CD4-positive, alpha-beta T cell (primary cell): ENCODE data around the gene SLC22A9. TPM values are rescaled to one million over a fixed set of nuclear protein-coding genes. Genes with fewer than 3 reads are reported as not detected.
"Not testable (repeated sequence)": the region's sequence is repeated elsewhere in the genome, so short reads cannot be mapped to it uniquely, and the experiment has no call there.

Experiments
- ATAC-seq: fragments of 200-7000 bp; cut with Tn5 transposase; one replicate; pipeline ENCODE4 v1.10.0; 2022; ENCODE audit warnings: mild to moderate bottlenecking; ENCODE audit not compliant: poor library complexity
- CTCF ChIA-PET: fragments of 350-600 bp; sonication (Branson Sonifier 250); formaldehyde crosslinking; loops from one replicate; lab custom pipeline; 2021; ENCODE audit warnings: antibody characterized with exemption, inconsistent platforms; lab: Charles Lee
- POLR2A ChIA-PET: fragments of 350-600 bp; sonication (Branson Sonifier 250); formaldehyde crosslinking; loops from one replicate; lab custom pipeline; 2021; ENCODE audit warnings: antibody characterized with exemption, inconsistent platforms; lab: Charles Lee
- DNase-seq, 14 experiments: peaks; one replicate each; pipeline ENCODE4 v3.0.0-alpha.2; 2013 to 2020; ENCODE audit warnings: mixed read lengths in 2 of 14
- H3K27ac ChIP-seq, 2 donors: one replicate each; pipeline versions ENCODE4 v1.5.1 to v1.7.0; 2013; ENCODE audit warnings: low read length in 2 of 2, low read depth in 1 of 2, mild to moderate bottlenecking in 1 of 2
- H3K27me3 ChIP-seq, 2 experiments: 1 replicate in 1 of 2; 2 replicates in 1 of 2; pipeline versions ENCODE4 v1.6.1 to v1.7.0; 2013; ENCODE audit warnings: low read length in 2 of 2, control low read depth in 1 of 2, mild to moderate bottlenecking in 1 of 2, moderate library complexity in 1 of 2; ENCODE audit not compliant: insufficient read depth in 2 of 2, control insufficient read depth in 1 of 2
- H3K36me3 ChIP-seq: one replicate; pipeline ENCODE4 v1.6.1; 2013; ENCODE audit warnings: low read length, control low read depth; ENCODE audit not compliant: insufficient read depth
- H3K4me1 ChIP-seq: one replicate; pipeline ENCODE4 v1.6.1; 2013; ENCODE audit warnings: low read length, control low read depth; ENCODE audit not compliant: insufficient read depth
- H3K4me3 ChIP-seq: one replicate; pipeline ENCODE4 v1.5.1; 2013; ENCODE audit warnings: mild to moderate bottlenecking, low read length, moderate library complexity
- H3K9me3 ChIP-seq, 2 experiments: 1 replicate in 1 of 2; 2 replicates in 1 of 2; pipeline versions ENCODE4 v1.6.1 to v1.7.0; 2013; ENCODE audit warnings: low read length in 2 of 2, mild to moderate bottlenecking in 2 of 2, control low read depth in 1 of 2, moderate library complexity in 1 of 2; ENCODE audit not compliant: control insufficient read depth in 1 of 2, insufficient read depth in 1 of 2
- H3K27ac Mint-ChIP-seq: one replicate; pipeline ENCODE4 v1.8.0; 2020; ENCODE audit warnings: mixed read lengths
- H3K27me3 Mint-ChIP-seq: one replicate; pipeline ENCODE4 v1.8.0; 2021; ENCODE audit warnings: mixed read lengths
- H3K36me3 Mint-ChIP-seq: one replicate; pipeline ENCODE4 v1.8.0; 2021; ENCODE audit warnings: low read depth, mixed read lengths
- H3K4me1 Mint-ChIP-seq: one replicate; pipeline ENCODE4 v1.8.0; 2021; ENCODE audit warnings: low read depth, mixed read lengths
- H3K4me3 Mint-ChIP-seq: one replicate; pipeline ENCODE4 v1.8.0; 2020; ENCODE audit warnings: mild to moderate bottlenecking, mixed read lengths
- H3K9me3 Mint-ChIP-seq: one replicate; pipeline ENCODE4 v1.8.0; 2020; ENCODE audit warnings: mixed read lengths
- intact Hi-C, 2 experiments: fragments of 100-400 bp; cut with DNase I in 1 of 2; cut with micrococcal nuclease in 1 of 2; formaldehyde crosslinking; loops; one replicate each; pipeline versions ENCODE4 v1.15.1 to v1.9.0; 2023 to 2025; cut with DNase I, micrococcal nuclease
- total RNA-seq, 174 experiments: library from RNA in 2 of 174; stranded (reverse) in 2 of 174; gene quantifications; one replicate each; pipeline ENCODE4 v1.2.3 and lab custom pipeline; 2021 to 2026
- TF ChIP-seq, protein P1 (sequence below): fragments of 200-600 bp; IDR thresholded peaks from one replicate; pipeline ENCODE4 v1.8.0; 2022; ENCODE audit warnings: antibody characterized with exemption, mild to moderate bottlenecking

Gene SLC22A9
- total RNA-seq, 2 experiments from 2014 or later: not detected

DNA sequence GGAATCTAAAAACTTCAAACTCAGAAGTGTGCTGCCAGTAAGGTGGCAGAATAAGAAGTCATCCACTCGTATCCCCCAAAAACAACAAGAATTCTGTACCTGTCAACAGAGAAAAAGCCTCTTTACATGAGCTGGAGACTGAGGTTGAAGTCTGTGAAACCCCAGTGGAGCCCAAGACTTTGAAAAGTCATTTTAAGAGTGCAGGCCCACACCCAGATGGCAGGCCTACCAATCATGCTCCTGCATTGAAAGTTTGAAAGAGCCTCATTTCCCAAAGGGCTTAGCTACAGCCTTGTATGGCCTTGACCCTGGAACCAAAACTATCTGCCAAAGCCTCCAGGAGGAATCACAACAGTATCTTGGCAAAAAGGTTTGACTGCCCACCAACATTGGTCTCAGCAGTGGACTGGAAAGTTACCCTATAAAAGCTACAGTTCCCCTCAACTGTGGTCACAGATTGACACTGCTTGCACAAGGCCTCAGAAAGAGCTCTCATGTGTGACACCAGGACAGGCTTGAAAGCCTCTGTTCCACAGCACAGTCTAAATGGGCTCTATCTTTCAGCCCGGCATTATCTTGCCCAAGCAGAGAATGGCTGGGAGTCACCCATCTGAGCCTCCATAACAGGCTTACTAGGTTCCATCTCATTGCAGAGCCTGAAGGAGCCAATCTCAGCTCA lies 47.7 kb downstream of the SLC22A9 start:
- no peaks in the 10 kb centered on the region for H3K27me3 ChIP-seq
- H3K27ac ChIP-seq: no peak overlapping the region
- no peak overlapping the region for H3K27ac Mint-ChIP-seq
- intact Hi-C loops: no loop called here
- CTCF ChIA-PET: no interaction called here
- peaks cover 14% of the 10 kb centered on the region for H3K27me3 Mint-ChIP-seq
- H3K36me3 Mint-ChIP-seq: no peaks in the 10 kb centered on the region
- DNase-seq (no peak), ATAC-seq (no peak)
- POLR2A ChIA-PET: no interaction called here
- H3K4me3 ChIP-seq: no peak overlapping the region
- no peaks in the 10 kb centered on the region for H3K9me3 ChIP-seq
- H3K4me1 Mint-ChIP-seq: peaks cover 14% of the 10 kb centered on the region
- TF ChIP-seq, protein P1, sequence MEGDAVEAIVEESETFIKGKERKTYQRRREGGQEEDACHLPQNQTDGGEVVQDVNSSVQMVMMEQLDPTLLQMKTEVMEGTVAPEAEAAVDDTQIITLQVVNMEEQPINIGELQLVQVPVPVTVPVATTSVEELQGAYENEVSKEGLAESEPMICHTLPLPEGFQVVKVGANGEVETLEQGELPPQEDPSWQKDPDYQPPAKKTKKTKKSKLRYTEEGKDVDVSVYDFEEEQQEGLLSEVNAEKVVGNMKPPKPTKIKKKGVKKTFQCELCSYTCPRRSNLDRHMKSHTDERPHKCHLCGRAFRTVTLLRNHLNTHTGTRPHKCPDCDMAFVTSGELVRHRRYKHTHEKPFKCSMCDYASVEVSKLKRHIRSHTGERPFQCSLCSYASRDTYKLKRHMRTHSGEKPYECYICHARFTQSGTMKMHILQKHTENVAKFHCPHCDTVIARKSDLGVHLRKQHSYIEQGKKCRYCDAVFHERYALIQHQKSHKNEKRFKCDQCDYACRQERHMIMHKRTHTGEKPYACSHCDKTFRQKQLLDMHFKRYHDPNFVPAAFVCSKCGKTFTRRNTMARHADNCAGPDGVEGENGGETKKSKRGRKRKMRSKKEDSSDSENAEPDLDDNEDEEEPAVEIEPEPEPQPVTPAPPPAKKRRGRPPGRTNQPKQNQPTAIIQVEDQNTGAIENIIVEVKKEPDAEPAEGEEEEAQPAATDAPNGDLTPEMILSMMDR: no peak
- no peak overlapping the region for H3K4me3 Mint-ChIP-seq
- H3K4me1 ChIP-seq: peaks cover 17% of the 10 kb centered on the region
- H3K9me3 Mint-ChIP-seq: no peaks in the 10 kb centered on the region
- no peaks in the 10 kb centered on the region for H3K36me3 ChIP-seq

GRCh38 chr11:63427971-63428508 lies 58.5 kb downstream of the SLC22A9 start:
- no peak overlapping the region for H3K4me3 ChIP-seq
- Mint-ChIP-seq H3K27ac (no peak overlapping the region), H3K9me3 (no peaks in the 10 kb centered on the region), H3K4me3 (no peak overlapping the region), H3K27me3 (peaks cover 42% of the 10 kb centered on the region), H3K36me3 (no peaks in the 10 kb centered on the region), H3K4me1 (no peaks in the 10 kb centered on the region)
- ChIA-PET POLR2A (no interaction called here), CTCF (no interaction called here)
- intact Hi-C loops: no loop called here
- H3K36me3 ChIP-seq: no peaks in the 10 kb centered on the region
- H3K27ac ChIP-seq: no peak overlapping the region
- no peak for DNase-seq
- H3K27me3 ChIP-seq: peaks cover 6 to 10% of the 10 kb centered on the region in 2 experiments
- H3K4me1 ChIP-seq: no peaks in the 10 kb centered on the region
- TF ChIP-seq, protein P1: no peak
- no peak for ATAC-seq
- H3K9me3 ChIP-seq: peaks cover 0 to 3% of the 10 kb centered on the region in 2 experiments

GRCh38 chr11:63430731-63431130 lies 61.1 kb downstream of the SLC22A9 start:
- H3K9me3 Mint-ChIP-seq, H3K4me3 ChIP-seq, H3K4me3 Mint-ChIP-seq, H3K4me1 Mint-ChIP-seq, H3K4me1 ChIP-seq, intact Hi-C loops, POLR2A ChIA-PET, H3K36me3 ChIP-seq, ATAC-seq, H3K9me3 ChIP-seq, H3K27ac Mint-ChIP-seq, CTCF ChIA-PET, DNase-seq, H3K27ac ChIP-seq, H3K36me3 Mint-ChIP-seq: not testable (repeated sequence)
- H3K27me3 ChIP-seq: peaks cover 6 to 13% of the 10 kb centered on the region in 2 experiments
- peaks cover 63% of the 10 kb centered on the region for H3K27me3 Mint-ChIP-seq

GRCh38 chr11:63435351-63435750 lies 65.8 kb downstream of the SLC22A9 start:
- H3K9me3 ChIP-seq, H3K36me3 ChIP-seq, H3K9me3 Mint-ChIP-seq, H3K27ac Mint-ChIP-seq, H3K4me1 ChIP-seq, H3K27me3 ChIP-seq, H3K27ac ChIP-seq, POLR2A ChIA-PET, H3K4me1 Mint-ChIP-seq, intact Hi-C loops, H3K4me3 Mint-ChIP-seq, H3K4me3 ChIP-seq, ATAC-seq, H3K36me3 Mint-ChIP-seq, DNase-seq, CTCF ChIA-PET: not testable (repeated sequence)
- peaks cover 45% of the 10 kb centered on the region for H3K27me3 Mint-ChIP-seq

DNA sequence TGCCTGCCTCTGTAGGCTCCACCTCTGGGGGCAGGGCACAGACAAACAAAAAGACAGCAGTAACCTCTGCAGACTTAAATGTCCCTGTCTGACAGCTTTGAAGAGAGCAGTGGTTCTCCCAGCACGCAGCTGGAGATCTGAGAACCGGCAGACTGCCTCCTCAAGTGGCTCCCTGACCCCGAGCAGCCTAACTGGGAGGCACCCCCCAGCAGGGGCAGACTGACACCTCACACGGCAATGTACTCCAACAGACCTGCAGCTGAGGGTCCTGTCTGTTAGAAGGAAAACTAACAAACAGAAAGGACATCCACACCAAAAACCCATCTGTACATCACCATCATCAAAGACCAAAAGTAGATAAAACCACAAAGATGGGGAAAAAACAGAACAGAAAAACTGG lies 66.2 kb downstream of the SLC22A9 start:
- DNase-seq, H3K36me3 ChIP-seq, ATAC-seq, POLR2A ChIA-PET, H3K4me1 ChIP-seq, H3K4me3 ChIP-seq, intact Hi-C loops, H3K4me1 Mint-ChIP-seq, H3K9me3 Mint-ChIP-seq, H3K9me3 ChIP-seq, H3K27ac ChIP-seq, H3K27ac Mint-ChIP-seq, H3K27me3 ChIP-seq, H3K36me3 Mint-ChIP-seq, H3K4me3 Mint-ChIP-seq, CTCF ChIA-PET: not testable (repeated sequence)
- peaks cover 40% of the 10 kb centered on the region for H3K27me3 Mint-ChIP-seq
